Posterior vena cava (tissue), 2 donors: ENCODE data around the gene AQP12A. TPM values are rescaled to one million over a fixed set of nuclear protein-coding genes. Genes with fewer than 3 reads are reported as not detected.

Source experiments
- total RNA-seq, 2 donors: library from RNA; stranded (reverse); fragmentation: NEBNext Ultra II Directional; extraction: Animal tissue kit (Norgen Biotek cat#: 25700); gene quantifications; one replicate each; pipeline ENCODE4 v1.2.1, GENCODE V29; 2021
- donor health status: DM: yes; HTN: yes; CAD: no.
- donor health status: DM: yes; HTN: yes; CAD: no.

The AQP12A gene
- total RNA-seq, 2 donors from 2014 or later, result not detected

Other genes starting within 250 kb of the AQP12A start
- 10 to 100 TPM in 1 of 2 donors, 1 to 10 TPM in 1; 7.1 to 12.9 TPM for gene ANKMY1, start 133.9 kb upstream of the AQP12A start, total RNA-seq
- gene DUSP28, start 131.5 kb upstream of the AQP12A start, total RNA-seq, result 1 to 10 TPM; 2.0 to 2.3 TPM
- gene RNPEPL1, start 123.4 kb upstream of the AQP12A start, total RNA-seq, result 10 to 100 TPM; 47.1 to 49.3 TPM
- 10 to 100 TPM; 18.6 to 22.6 TPM for gene CAPN10, start 105.1 kb upstream of the AQP12A start, total RNA-seq
- 1 to 10 TPM; 1.2 to 1.8 TPM for gene GPR35, start 66.4 kb upstream of the AQP12A start, total RNA-seq
- under 1 TPM in 1 of 2 donors, not detected in 1; 0.19 TPM for gene AQP12B, start 9.0 kb upstream of the AQP12A start, total RNA-seq
- under 1 TPM; 0.37 to 0.57 TPM for gene KIF1A, start 128.4 kb downstream of the AQP12A start, total RNA-seq
- not detected for gene AGXT, start 177.0 kb downstream of the AQP12A start, total RNA-seq
- gene MAB21L4, start 204.3 kb downstream of the AQP12A start, total RNA-seq, result not detected
- under 1 TPM in 1 of 2 donors, not detected in 1; 0.09 TPM for gene CROCC2, start 214.5 kb downstream of the AQP12A start, total RNA-seq